AG04449 (cell line): ENCODE data around the gene ECM2.

Experiments
- CTCF ChIA-PET: fragments of 350-600 bp; formaldehyde crosslinking; extraction: SDS; loops from one replicate; lab custom pipeline; 2021; ENCODE audit warnings: antibody characterized with exemption; lab: Yijun Ruan, JAX
- POLR2A ChIA-PET: fragments of 400-600, 350-600 bp; formaldehyde crosslinking; extraction: SDS; loops from one replicate; lab custom pipeline; 2020; ENCODE audit warnings: antibody characterized with exemption, inconsistent platforms; lab: Yijun Ruan, JAX
- DNase-seq: peaks from one replicate; pipeline ENCODE4 v3.0.0-alpha.2; 2010; ENCODE audit warnings: low read depth, low spot score
- H3K4me3 ChIP-seq: 2 replicates; pipeline ENCODE4 v1.5.1; 2011; ENCODE audit warnings: low read depth, mild to moderate bottlenecking, control low read depth, low read length
- TF ChIP-seq, protein P1 (sequence below): IDR thresholded peaks from one replicate; pipeline ENCODE4 v1.5.1; 2011; ENCODE audit warnings: mild to moderate bottlenecking, moderate library complexity, low read length, control low read depth, inconsistent platforms; ENCODE audit not compliant: insufficient read depth; ENCODE audit errors: missing control alignments

The ECM2 gene

GRCh38 chr9:92488681-92489550 is 46.9 kb downstream of the ECM2 start:
- CTCF ChIA-PET = no interaction called here
- TF ChIP-seq, protein P1, sequence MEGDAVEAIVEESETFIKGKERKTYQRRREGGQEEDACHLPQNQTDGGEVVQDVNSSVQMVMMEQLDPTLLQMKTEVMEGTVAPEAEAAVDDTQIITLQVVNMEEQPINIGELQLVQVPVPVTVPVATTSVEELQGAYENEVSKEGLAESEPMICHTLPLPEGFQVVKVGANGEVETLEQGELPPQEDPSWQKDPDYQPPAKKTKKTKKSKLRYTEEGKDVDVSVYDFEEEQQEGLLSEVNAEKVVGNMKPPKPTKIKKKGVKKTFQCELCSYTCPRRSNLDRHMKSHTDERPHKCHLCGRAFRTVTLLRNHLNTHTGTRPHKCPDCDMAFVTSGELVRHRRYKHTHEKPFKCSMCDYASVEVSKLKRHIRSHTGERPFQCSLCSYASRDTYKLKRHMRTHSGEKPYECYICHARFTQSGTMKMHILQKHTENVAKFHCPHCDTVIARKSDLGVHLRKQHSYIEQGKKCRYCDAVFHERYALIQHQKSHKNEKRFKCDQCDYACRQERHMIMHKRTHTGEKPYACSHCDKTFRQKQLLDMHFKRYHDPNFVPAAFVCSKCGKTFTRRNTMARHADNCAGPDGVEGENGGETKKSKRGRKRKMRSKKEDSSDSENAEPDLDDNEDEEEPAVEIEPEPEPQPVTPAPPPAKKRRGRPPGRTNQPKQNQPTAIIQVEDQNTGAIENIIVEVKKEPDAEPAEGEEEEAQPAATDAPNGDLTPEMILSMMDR = no peak
- no peak for DNase-seq
- POLR2A ChIA-PET = no interaction called here
- no peak overlapping the region for H3K4me3 ChIP-seq

GRCh38 chr9:92486371-92486770 is 49.4 kb downstream of the ECM2 start:
- no peak overlapping the region for H3K4me3 ChIP-seq
- TF ChIP-seq, protein P1 = no peak
- CTCF ChIA-PET = interaction anchor here (0.8 to 1.6 kb wide), 3 partner anchors 18 to 148 kb away, joined by 3 read pairs; no protein-coding TSS in a partner anchor
- POLR2A ChIA-PET = no interaction called here
- no peak for DNase-seq

- no peak for DNase-seq
- TF ChIP-seq, protein P1 = no peak
- ChIA-PET CTCF (interaction anchor here (1.6 kb wide), 1 partner anchor 9 kb away, joined by 3 read pairs; no protein-coding TSS in a partner anchor), POLR2A (no interaction called here)
- no peak overlapping the region for H3K4me3 ChIP-seq
Measured at GRCh38 chr9:92484563-92484962, 51.2 kb downstream of the ECM2 start.

GRCh38 chr9:92483627-92484545 is 51.9 kb downstream of the ECM2 start:
- CTCF ChIA-PET = interaction anchor here (3.9 kb wide), 1 partner anchor 151 kb away, joined by 17 read pairs; no protein-coding TSS in a partner anchor
- DNase-seq = no peak

GRCh38 chr9:92482805-92483204 is 53.0 kb downstream of the ECM2 start:
- CTCF ChIA-PET = interaction anchor here (3.9 to 7.6 kb wide), 2 partner anchors 16 to 152 kb away, joined by 17 to 38 read pairs; no protein-coding TSS in a partner anchor
- TF ChIP-seq, protein P1 = no peak
- POLR2A ChIA-PET = no interaction called here
- H3K4me3 ChIP-seq = no peak overlapping the region
- no peak for DNase-seq

More at GRCh38 chr9:92483627-92484545, 51.9 kb downstream of the ECM2 start:
- POLR2A ChIA-PET = no interaction called here
- TF ChIP-seq, protein P1 = no peak
- H3K4me3 ChIP-seq = no peak overlapping the region

DNA sequence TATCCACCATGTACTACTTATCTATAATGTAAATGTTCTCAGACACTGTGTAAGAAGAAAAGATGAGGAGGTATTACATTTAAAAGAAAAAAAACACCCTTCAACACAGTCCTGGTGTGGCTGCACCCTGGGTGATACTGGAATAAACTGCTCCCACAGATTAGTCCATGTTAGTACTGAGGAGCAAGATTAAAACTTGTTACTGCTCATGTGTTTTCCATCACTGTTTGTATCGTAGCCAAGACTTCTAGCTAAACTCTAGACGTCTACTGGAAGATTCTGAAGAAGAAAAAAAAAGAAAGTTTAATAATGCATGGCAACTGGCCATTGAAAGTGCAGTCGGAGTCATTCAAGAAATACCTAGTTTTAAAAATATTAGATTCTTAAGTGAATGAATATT is 53.5 kb downstream of the ECM2 start, which contains the start of gene ASPN:
ASPN (minus strand) TSS at position 178 of the 400 bp plus-strand sequence.
- H3K4me3 ChIP-seq = no peak within 1 kb of the TSS
- TF ChIP-seq, protein P1 = no peak
- DNase-seq = no peak
- ChIA-PET POLR2A (no interaction called here), CTCF (interaction anchor here (1.0 to 7.6 kb wide), 3 partner anchors 11 to 152 kb away, joined by 3 to 38 read pairs (median 17); no protein-coding TSS in a partner anchor)
